A673 (cell line): ENCODE results near the gene MICOS13.

Experiments
- CTCF ChIP-seq: fragments of 300-800, 200-600 bp; sonication (generic); conservative IDR thresholded peaks from 2 replicates; pipeline ENCODE4 v1.5.1; 2017; ENCODE audit warnings: low read depth, mild to moderate bottlenecking, antibody characterized with exemption, low read length, moderate library complexity, mixed read lengths
- EZH2 ChIP-seq: fragments of 200-600 bp; sonication (generic); IDR thresholded peaks from 2 replicates; pipeline ENCODE4 v1.6.1; 2017; ENCODE audit warnings: borderline replicate concordance, low read depth, mild to moderate bottlenecking, mixed read lengths, antibody characterized with exemption, low read length; ENCODE audit not compliant: poor library complexity, severe bottlenecking

- TF ChIP-seq CTCF (no peak), EZH2 (no peak)
Observed at GRCh38 chr19:5667751-5668271, 12.5 kb downstream of the MICOS13 start.
